K562 (cell line): ENCODE data around the gene CSK. TPM values are rescaled to one million over a fixed set of nuclear protein-coding genes. Genes with fewer than 3 reads are reported as not detected.
A peak's percentile ranks its signal among the peaks of the same experiment; 100 is the strongest.

Source experiments
- ATF3 ChIP-seq, 2 experiments: fragments of 450-650 bp in 1 of 2; sonication (generic) in 1 of 2; formaldehyde crosslinking in 1 of 2; IDR thresholded peaks in 1 of 2; conservative IDR thresholded peaks in 1 of 2; 2 replicates each; pipeline versions ENCODE4 v1.6.1 to v1.8.1; 2016 to 2023; ENCODE audit warnings: mild to moderate bottlenecking in 2 of 2, moderate library complexity in 2 of 2, inconsistent platforms in 1 of 2, missing genetic modification reagents in 1 of 2
- EHMT2 ChIP-seq: fragments of 450-650 bp; IDR thresholded peaks from 2 replicates; pipeline ENCODE4 v1.6.1; 2018; ENCODE audit warnings: antibody characterized with exemption
- FOXJ2 ChIP-seq: fragments of 200-800 bp; sonication (Bioruptor generic); IDR thresholded peaks from 2 replicates; pipeline ENCODE4 v1.6.1; 2016; ENCODE audit warnings: missing genetic modification characterization, missing compliant biosample characterization
- JUND ChIP-seq, 2 experiments: IDR thresholded peaks; 2 replicates in 1 of 2; 3 replicates in 1 of 2; pipeline ENCODE4 v1.6.1; 2011; ENCODE audit warnings: borderline replicate concordance in 2 of 2, low read depth in 2 of 2, low read length in 2 of 2, improper control_type of control experiment in 1 of 2, missing biosample characterization in 1 of 2, missing genetic modification characterization in 1 of 2, missing genetic modification reagents in 1 of 2
- RHOXF2B ChIP-seq: fragments of 250-450 bp; sonication (Bioruptor Pico); conservative IDR thresholded peaks from 2 replicates; pipeline ENCODE4 v1.5.1; 2021
- ZNF407 ChIP-seq: fragments of 450-650 bp; IDR thresholded peaks from 2 replicates; pipeline ENCODE4 v1.6.1; 2016; ENCODE audit warnings: low read depth
- polyA plus RNA-seq, 8 experiments: library from polyadenylated mRNA; depleted of rRNA in 4 of 8; stranded (reverse) in 5 of 8; unstranded in 3 of 8; fragments of >200 nt; fragmentation: Nextera tagmentation in 2 of 8; fragmentation: Illumina TruSeq in 1 of 8; extraction: Ambion mirVana in 2 of 8; extraction: Trizol in 1 of 8; gene quantifications; 2 replicates each; pipeline versions ENCODE4 v1.2.1 to v1.2.3, GENCODE V29; 2011 to 2014; ENCODE audit warnings: inconsistent platforms in 1 of 8, missing spikeins in 1 of 8
- total RNA-seq, 7 experiments: library from RNA; depleted of rRNA in 6 of 7; stranded (reverse); fragments of >200 nt in 6 of 7; fragmentation: Illumina TruSeq in 2 of 7; extraction: Trizol in 2 of 7; gene quantifications; 2 replicates each; pipeline versions ENCODE4 v1.2.1 to v1.2.3, GENCODE V29; 2011 to 2021; ENCODE audit warnings: low replicate concordance in 1 of 7

CSK gene
- total and polyA plus RNA-seq, 9 of the 15 experiments (the other 6 are each of a cell fraction or from before 2014, with no cell fraction given) = 1.5 to 112 (median 22.5) TPM

- TF ChIP-seq ZNF407 = no peak
- no peak for TF ChIP-seq FOXJ2 (tag)
- TF ChIP-seq EHMT2 = no peak
- peak; percentile 56 for TF ChIP-seq JUND (IDR thresholded peaks at IDR 0.05; ENCODE audit: borderline replicate concordance, low read depth, low read length)
- no peak for TF ChIP-seq JUND (tag; IDR thresholded peaks at IDR 0.05; ENCODE audit: borderline replicate concordance, low read depth, low read length)
- TF ChIP-seq ATF3 (IDR thresholded peaks at IDR 0.05) = peak; percentile 42; the same call in 1 of the 2 replicates
- no peak for TF ChIP-seq ATF3 (CRISPR knock-in tag; conservative IDR thresholded peaks at IDR 0.05)
- no peak for TF ChIP-seq RHOXF2B (CRISPR knock-in tag)
- TF ChIP-seq, all 486 proteins: peak for 3
Observed at GRCh38 chr15:74823324-74823723, 41.4 kb downstream of the CSK start (continued).
